ENCODE data around the gene SLIRP. TPM values are rescaled to one million over a fixed set of nuclear protein-coding genes. Genes with fewer than 3 reads are reported as not detected.
"Not testable (repeated sequence)": the region's sequence is repeated elsewhere in the genome, so short reads cannot be mapped to it uniquely, and the experiment has no call there.

SLIRP gene
- 100 to 1,000 TPM; 126 to 341 TPM for total RNA-seq

- no peaks in the 10 kb centered on the region for H3K27me3 ChIP-seq (replicated peaks; ENCODE audit: insufficient read depth)
- no peaks in the 10 kb centered on the region for H3K4me1 ChIP-seq (replicated peaks)
- under 1% methylated on average over 49 of the region's 49 CpGs for WGBS
- H3K4me3 ChIP-seq: peak within 1 kb of the TSS; percentile 74 to 96
- intact Hi-C loops (cut with DNase I): loop anchor here (2.0 to 10.0 kb wide), 3 partner anchors 53 to 393 kb away; partner anchors contain the start of genes AHSA1, SNW1 and VIPAS39
- TF ChIP-seq POLR2A (IDR thresholded peaks at IDR 0.05) (peak; percentile 26), POLR2AphosphoS5 (IDR thresholded peaks at IDR 0.05) (peak; percentile 96), CTCF (IDR thresholded peaks at IDR 0.05) (no peak)
- no peaks in the 10 kb centered on the region for H3K9me3 ChIP-seq
- peak within 1 kb of the TSS; percentile 67 to 74 for H3K27ac ChIP-seq
- DNase-seq (ENCODE audit: low spot score): peak; percentile 79
- H3K36me3 ChIP-seq: peaks cover 0 to 6% of the 10 kb centered on the region in 2 donors
Observed at GRCh38 chr14:77707724-77708408, at the start of gene SLIRP, which contains the start of gene ALKBH1. Gene SLIRP (plus strand): TSS chr14:77708103. CDS start chr14:77708112, 9 bp downstream. Gene ALKBH1 (minus strand): TSS chr14:77708023. CDS start chr14:77708004, 19 bp downstream.

- Histone ChIP-seq H3K4me1 (replicated peaks) (no peaks in the 10 kb centered on the region), H3K36me3 (no peaks in the 10 kb centered on the region), H3K27ac (no peak overlapping the region), H3K9me3 (no peaks in the 10 kb centered on the region), H3K27me3 (replicated peaks; ENCODE audit: insufficient read depth) (no peaks in the 10 kb centered on the region), H3K4me3 (no peak overlapping the region)
- DNase-seq (ENCODE audit: low spot score): no peak
- TF ChIP-seq POLR2A (IDR thresholded peaks at IDR 0.05): no peak
- no peak for TF ChIP-seq CTCF (IDR thresholded peaks at IDR 0.05)
- no peak for TF ChIP-seq POLR2AphosphoS5 (IDR thresholded peaks at IDR 0.05)
- 86% methylated on average over 2 of the region's 2 CpGs for WGBS
- intact Hi-C loops (cut with DNase I): loop anchor here (5.0 kb wide), 1 partner anchor 907 kb away; no protein-coding TSS in a partner anchor
Observed at GRCh38 chr14:77659831-77660230, 48.1 kb upstream of the SLIRP start.

GRCh38 chr14:77660754-77661153 is 47.1 kb upstream of the SLIRP start:
- no peaks in the 10 kb centered on the region for H3K36me3 ChIP-seq
- no peak overlapping the region for H3K27ac ChIP-seq
- WGBS: 68% methylated on average over 7 of the region's 7 CpGs
- DNase-seq (ENCODE audit: low spot score): no peak
- no peak for TF ChIP-seq POLR2A (IDR thresholded peaks at IDR 0.05)
- TF ChIP-seq CTCF (IDR thresholded peaks at IDR 0.05): no peak
- TF ChIP-seq POLR2AphosphoS5 (IDR thresholded peaks at IDR 0.05): no peak
- H3K4me3 ChIP-seq: no peak overlapping the region
- no peaks in the 10 kb centered on the region for H3K4me1 ChIP-seq (replicated peaks)
- intact Hi-C loops (cut with DNase I): no loop called here
- no peaks in the 10 kb centered on the region for H3K27me3 ChIP-seq (replicated peaks; ENCODE audit: insufficient read depth)
- H3K9me3 ChIP-seq: no peaks in the 10 kb centered on the region

GRCh38 chr14:77661562-77661961 is 46.3 kb upstream of the SLIRP start:
- H3K9me3 ChIP-seq; H3K27ac ChIP-seq; H3K27me3 ChIP-seq (replicated peaks; ENCODE audit: insufficient read depth); H3K4me3 ChIP-seq; intact Hi-C loops (cut with DNase I); H3K4me1 ChIP-seq (replicated peaks); H3K36me3 ChIP-seq; DNase-seq (ENCODE audit: low spot score): not testable (repeated sequence)
- 68% methylated on average over 7 of the region's 9 CpGs for WGBS

GRCh38 chr14:77663293-77663692 is 44.6 kb upstream of the SLIRP start:
- intact Hi-C loops (cut with DNase I): no loop called here
- H3K27ac ChIP-seq: no peak overlapping the region
- peak; percentile 7 for TF ChIP-seq POLR2AphosphoS5 (IDR thresholded peaks at IDR 0.05)
- no peak for TF ChIP-seq POLR2A (IDR thresholded peaks at IDR 0.05)

GRCh38 chr14:77667331-77667730 is 40.6 kb upstream of the SLIRP start:
- Histone ChIP-seq H3K27me3 (replicated peaks; ENCODE audit: insufficient read depth) (no peaks in the 10 kb centered on the region), H3K4me3 (no peak overlapping the region), H3K9me3 (no peaks in the 10 kb centered on the region), H3K4me1 (replicated peaks) (no peaks in the 10 kb centered on the region), H3K27ac (no peak overlapping the region), H3K36me3 (no peaks in the 10 kb centered on the region)
- intact Hi-C loops (cut with DNase I): no loop called here
- no peak for DNase-seq (ENCODE audit: low spot score)
- TF ChIP-seq CTCF (IDR thresholded peaks at IDR 0.05): no peak

More at GRCh38 chr14:77663293-77663692, 44.6 kb upstream of the SLIRP start:
- no peak for DNase-seq (ENCODE audit: low spot score)
- no peaks in the 10 kb centered on the region for H3K9me3 ChIP-seq
- no peak overlapping the region for H3K4me3 ChIP-seq
- 68% methylated on average over 6 of the region's 6 CpGs for WGBS
- H3K4me1 ChIP-seq (replicated peaks): no peaks in the 10 kb centered on the region
- H3K27me3 ChIP-seq (replicated peaks; ENCODE audit: insufficient read depth): no peaks in the 10 kb centered on the region
- H3K36me3 ChIP-seq: no peaks in the 10 kb centered on the region

Data from prostate gland (tissue), 2 donors.